Lung (tissue), 12 donors: ENCODE results near the gene PLA2G4A. TPM values are rescaled to one million over a fixed set of nuclear protein-coding genes. Genes with fewer than 3 reads are reported as not detected.

Experiments used
- ATAC-seq: fragments of 200-7000 bp; cut with Tn5 transposase; one replicate; pipeline ENCODE4 v1.9.1; 2020; ENCODE audit warnings: moderate number of reproducible peaks; ENCODE audit not compliant: insufficient read depth, low FRiP score
- DNase-seq, 3 donors: peaks; one replicate each; pipeline ENCODE4 v3.0.0-alpha.2; 2013 to 2017
- H3K27ac ChIP-seq, 2 donors: one replicate each; pipeline ENCODE4 v1.5.1; 2013; ENCODE audit warnings: mild to moderate bottlenecking in 2 of 2, moderate library complexity in 2 of 2, control low read depth in 1 of 2, inconsistent platforms in 1 of 2, low read depth in 1 of 2, low read length in 1 of 2
- H3K27me3 ChIP-seq, 3 donors: one replicate each; pipeline ENCODE4 v1.5.1; 2013; ENCODE audit warnings: low read length in 2 of 3; ENCODE audit not compliant: control insufficient read depth in 3 of 3, insufficient read depth in 3 of 3
- H3K36me3 ChIP-seq, 4 donors: one replicate each; pipeline ENCODE4 v1.5.1; 2013; ENCODE audit warnings: low read length in 4 of 4, mild to moderate bottlenecking in 1 of 4, moderate library complexity in 1 of 4; ENCODE audit not compliant: control insufficient read depth in 4 of 4, insufficient read depth in 4 of 4
- H3K4me1 ChIP-seq, 5 donors: one replicate each; pipeline ENCODE4 v1.5.1; 2013; ENCODE audit warnings: low read length in 5 of 5, mild to moderate bottlenecking in 2 of 5, moderate library complexity in 1 of 5; ENCODE audit not compliant: control insufficient read depth in 5 of 5, insufficient read depth in 5 of 5
- H3K4me3 ChIP-seq: one replicate; pipeline ENCODE4 v1.5.1; 2013; ENCODE audit warnings: mild to moderate bottlenecking, control low read depth, moderate library complexity
- H3K9ac ChIP-seq, 2 donors: one replicate each; pipeline ENCODE4 v1.5.1; 2013; ENCODE audit warnings: low read length in 2 of 2, control low read depth in 1 of 2; ENCODE audit not compliant: insufficient read depth in 1 of 2
- H3K9me3 ChIP-seq, 4 donors: one replicate each; pipeline ENCODE4 v1.5.1; 2013; ENCODE audit warnings: low read length in 3 of 4, mild to moderate bottlenecking in 1 of 4, moderate library complexity in 1 of 4; ENCODE audit not compliant: control insufficient read depth in 4 of 4, insufficient read depth in 3 of 4
- WGBS, 2 donors: extraction: QIAGEN DNeasy Blood & Tissue Kit; methylation state at CpG; one replicate each; pipeline ENCODE4 v1.1.7; 2013; 5-methylcytosine and 5-hydroxymethylcytosine counted together
- polyA plus RNA-seq, 2 donors: library from polyadenylated mRNA; stranded (reverse); fragments of 200-250 nt; gene quantifications; one replicate each; pipeline ENCODE4 v1.2.1, GENCODE V29; 2013
- total RNA-seq, 2 donors: library from RNA; depleted of rRNA in 1 of 2; stranded (reverse); fragments of >200 nt in 1 of 2; gene quantifications; one replicate each; pipeline ENCODE4 v1.2.1, GENCODE V29; 2014 to 2021
- TF ChIP-seq, protein P1 (sequence below): IDR thresholded peaks from 2 replicates; pipeline ENCODE4 v1.5.1; 2012; ENCODE audit warnings: mild to moderate bottlenecking; ENCODE audit errors: control extremely low read depth, extremely low read depth
- donor health status: control.
- donor health status: control.
- donor health status: Bipolar disorder and iron deficiency.
- donor health status: healthy.
- donor health status: DM: yes; HTN: yes; CAD: no.

Gene PLA2G4A
- total and polyA plus RNA-seq, 4 donors = 2.5 to 8.1 (median 6.4) TPM

- DNase-seq (no peak), ATAC-seq (no peak)
- WGBS, 2 donors = 79 to 81% methylated on average over 5 of the region's 5 CpGs
- H3K36me3 ChIP-seq = no peaks in the 10 kb centered on the region
- TF ChIP-seq, protein P1, sequence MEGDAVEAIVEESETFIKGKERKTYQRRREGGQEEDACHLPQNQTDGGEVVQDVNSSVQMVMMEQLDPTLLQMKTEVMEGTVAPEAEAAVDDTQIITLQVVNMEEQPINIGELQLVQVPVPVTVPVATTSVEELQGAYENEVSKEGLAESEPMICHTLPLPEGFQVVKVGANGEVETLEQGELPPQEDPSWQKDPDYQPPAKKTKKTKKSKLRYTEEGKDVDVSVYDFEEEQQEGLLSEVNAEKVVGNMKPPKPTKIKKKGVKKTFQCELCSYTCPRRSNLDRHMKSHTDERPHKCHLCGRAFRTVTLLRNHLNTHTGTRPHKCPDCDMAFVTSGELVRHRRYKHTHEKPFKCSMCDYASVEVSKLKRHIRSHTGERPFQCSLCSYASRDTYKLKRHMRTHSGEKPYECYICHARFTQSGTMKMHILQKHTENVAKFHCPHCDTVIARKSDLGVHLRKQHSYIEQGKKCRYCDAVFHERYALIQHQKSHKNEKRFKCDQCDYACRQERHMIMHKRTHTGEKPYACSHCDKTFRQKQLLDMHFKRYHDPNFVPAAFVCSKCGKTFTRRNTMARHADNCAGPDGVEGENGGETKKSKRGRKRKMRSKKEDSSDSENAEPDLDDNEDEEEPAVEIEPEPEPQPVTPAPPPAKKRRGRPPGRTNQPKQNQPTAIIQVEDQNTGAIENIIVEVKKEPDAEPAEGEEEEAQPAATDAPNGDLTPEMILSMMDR = no peak
- H3K4me1 ChIP-seq = no peaks in the 10 kb centered on the region
- H3K27me3 ChIP-seq = no peaks in the 10 kb centered on the region
- H3K9ac ChIP-seq = no peak overlapping the region
- no peak overlapping the region for H3K4me3 ChIP-seq
- H3K27ac ChIP-seq = no peak overlapping the region
- H3K9me3 ChIP-seq = no peaks in the 10 kb centered on the region
These were observed 184.9 kb downstream of the PLA2G4A start for GRCh38 chr1:187013582-187014200.

DNA sequence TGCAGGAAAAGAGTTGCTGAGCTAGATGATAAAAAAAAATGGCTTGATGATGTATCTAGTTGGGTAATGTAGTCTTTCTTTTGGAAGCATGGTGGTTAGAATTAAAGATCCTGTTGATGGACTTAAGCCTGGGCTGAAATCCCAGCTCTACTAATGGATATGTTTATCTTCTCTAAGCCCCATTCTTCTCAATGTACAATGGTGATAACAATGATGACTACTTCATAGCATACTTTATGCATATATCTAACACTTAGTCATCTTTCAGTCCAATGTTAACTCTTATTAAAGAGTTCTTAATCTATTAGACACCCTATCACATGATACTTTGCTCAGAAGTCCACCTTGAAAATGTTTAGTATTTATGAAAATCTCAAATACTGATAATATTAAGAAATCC is 189.5 kb downstream of the PLA2G4A start:
- Histone ChIP-seq H3K27ac (no peak overlapping the region), H3K4me3 (no peak overlapping the region), H3K9ac (no peak overlapping the region), H3K4me1 (no peaks in the 10 kb centered on the region), H3K36me3 (no peaks in the 10 kb centered on the region), H3K27me3 (no peaks in the 10 kb centered on the region), H3K9me3 (no peaks in the 10 kb centered on the region)
- TF ChIP-seq, protein P1 = no peak
- ATAC-seq (no peak), DNase-seq (no peak)

- 86 to 100% methylated on average over 1 of the region's 1 CpG for WGBS, 2 donors
- H3K4me1 ChIP-seq = no peaks in the 10 kb centered on the region
- no peak overlapping the region for H3K4me3 ChIP-seq
- H3K27ac ChIP-seq = no peak overlapping the region
- ATAC-seq (no peak), DNase-seq (no peak)
- peaks cover 0 to 15% (median 4%) of the 10 kb centered on the region in 4 donors for H3K9me3 ChIP-seq
- H3K9ac ChIP-seq = no peak overlapping the region
- TF ChIP-seq, protein P1 = no peak
- no peaks in the 10 kb centered on the region for H3K27me3 ChIP-seq
- H3K36me3 ChIP-seq = no peaks in the 10 kb centered on the region
These were observed 198.5 kb downstream of the PLA2G4A start for GRCh38 chr1:187027253-187027652.

DNA sequence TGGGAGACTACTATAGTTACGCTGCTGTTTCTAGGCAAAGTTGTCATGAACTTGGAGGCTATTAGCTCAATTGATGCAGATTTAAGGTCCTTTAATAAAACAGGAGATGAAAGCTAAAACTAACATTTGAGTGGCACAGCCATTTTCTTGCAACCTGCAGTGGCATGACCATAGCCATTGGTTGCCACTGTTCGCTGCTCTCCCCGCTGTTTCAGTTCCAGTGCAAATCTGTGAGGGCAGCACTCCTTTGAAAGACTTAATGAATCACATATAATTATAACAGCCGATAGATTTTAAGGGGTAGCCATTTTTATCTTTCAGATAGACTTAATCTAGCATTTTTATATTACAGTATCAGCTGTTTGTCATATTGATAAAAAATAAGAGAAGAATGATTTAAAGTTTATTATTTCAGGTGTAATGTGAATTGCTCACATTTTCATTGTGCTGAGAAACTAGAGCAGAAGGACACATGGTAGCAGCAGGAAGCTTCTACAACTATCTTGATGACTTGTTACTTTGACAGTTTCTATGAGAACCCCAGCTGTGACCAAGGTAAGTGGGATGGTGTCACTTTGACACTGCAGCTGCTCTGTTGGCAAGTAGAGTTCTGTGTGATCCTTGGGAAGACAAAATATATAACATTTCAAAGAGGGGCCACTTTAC is 203.7 kb downstream of the PLA2G4A start:
- WGBS, 2 donors = 90 to 95% methylated on average over 4 of the region's 4 CpGs
- Histone ChIP-seq H3K9ac (no peak overlapping the region), H3K4me3 (no peak overlapping the region), H3K27me3 (no peaks in the 10 kb centered on the region), H3K9me3 (peaks cover 0 to 11% (median 4%) of the 10 kb centered on the region in 4 donors), H3K4me1 (no peaks in the 10 kb centered on the region), H3K36me3 (no peaks in the 10 kb centered on the region), H3K27ac (no peak overlapping the region)
- TF ChIP-seq, protein P1 = no peak
- no peak for ATAC-seq
- no peak for DNase-seq
